ENCODE measurements around the gene MYCT1. TPM values are rescaled to one million over a fixed set of nuclear protein-coding genes. Genes with fewer than 3 reads are reported as not detected.

Gene MYCT1
- total RNA-seq, 1 donor from 2014 or later, result 8.3 TPM

DNA sequence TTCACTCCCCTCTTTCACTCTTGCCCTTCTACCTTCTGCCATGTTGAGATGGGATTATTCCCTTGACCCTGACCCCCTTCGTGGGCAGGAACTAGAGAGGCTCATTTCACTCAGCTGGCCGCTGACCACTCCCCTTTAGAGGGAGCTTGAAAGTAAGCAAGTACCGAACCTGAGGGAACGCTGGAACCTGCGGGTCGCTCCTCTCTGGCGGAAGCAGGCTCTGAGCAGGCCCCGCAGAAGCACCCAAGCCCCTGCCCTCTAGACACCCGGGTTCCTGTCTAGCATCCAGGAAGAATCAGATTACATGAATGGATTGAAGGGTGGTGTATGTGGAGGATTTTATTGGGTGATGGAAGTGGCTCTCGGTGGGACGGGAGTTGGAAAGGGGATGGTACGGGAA is 11.9 kb upstream of the MYCT1 start:
- TF ChIP-seq POLR2A (IDR thresholded peaks at IDR 0.05) (no peak), POLR2AphosphoS5 (IDR thresholded peaks at IDR 0.05; ENCODE audit: insufficient read depth in 1 of 2, low read depth in 1 of 2) (no peak)
- TF ChIP-seq, protein P1, sequence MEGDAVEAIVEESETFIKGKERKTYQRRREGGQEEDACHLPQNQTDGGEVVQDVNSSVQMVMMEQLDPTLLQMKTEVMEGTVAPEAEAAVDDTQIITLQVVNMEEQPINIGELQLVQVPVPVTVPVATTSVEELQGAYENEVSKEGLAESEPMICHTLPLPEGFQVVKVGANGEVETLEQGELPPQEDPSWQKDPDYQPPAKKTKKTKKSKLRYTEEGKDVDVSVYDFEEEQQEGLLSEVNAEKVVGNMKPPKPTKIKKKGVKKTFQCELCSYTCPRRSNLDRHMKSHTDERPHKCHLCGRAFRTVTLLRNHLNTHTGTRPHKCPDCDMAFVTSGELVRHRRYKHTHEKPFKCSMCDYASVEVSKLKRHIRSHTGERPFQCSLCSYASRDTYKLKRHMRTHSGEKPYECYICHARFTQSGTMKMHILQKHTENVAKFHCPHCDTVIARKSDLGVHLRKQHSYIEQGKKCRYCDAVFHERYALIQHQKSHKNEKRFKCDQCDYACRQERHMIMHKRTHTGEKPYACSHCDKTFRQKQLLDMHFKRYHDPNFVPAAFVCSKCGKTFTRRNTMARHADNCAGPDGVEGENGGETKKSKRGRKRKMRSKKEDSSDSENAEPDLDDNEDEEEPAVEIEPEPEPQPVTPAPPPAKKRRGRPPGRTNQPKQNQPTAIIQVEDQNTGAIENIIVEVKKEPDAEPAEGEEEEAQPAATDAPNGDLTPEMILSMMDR (IDR thresholded peaks at IDR 0.05), result no peak
- no peaks in the 10 kb centered on the region for H3K9me3 ChIP-seq
- no peak overlapping the region for H3K4me3 ChIP-seq
- H3K27me3 ChIP-seq, result no peaks in the 10 kb centered on the region
- no peaks in the 10 kb centered on the region for H3K36me3 ChIP-seq
- intact Hi-C loops (cut with DNase I), result no loop called here
- DNase-seq (ENCODE audit: extremely low spot score in 2 of 2), result no peak
- H3K4me1 ChIP-seq, result no peaks in the 10 kb centered on the region
- no peak overlapping the region for H3K27ac ChIP-seq

DNA sequence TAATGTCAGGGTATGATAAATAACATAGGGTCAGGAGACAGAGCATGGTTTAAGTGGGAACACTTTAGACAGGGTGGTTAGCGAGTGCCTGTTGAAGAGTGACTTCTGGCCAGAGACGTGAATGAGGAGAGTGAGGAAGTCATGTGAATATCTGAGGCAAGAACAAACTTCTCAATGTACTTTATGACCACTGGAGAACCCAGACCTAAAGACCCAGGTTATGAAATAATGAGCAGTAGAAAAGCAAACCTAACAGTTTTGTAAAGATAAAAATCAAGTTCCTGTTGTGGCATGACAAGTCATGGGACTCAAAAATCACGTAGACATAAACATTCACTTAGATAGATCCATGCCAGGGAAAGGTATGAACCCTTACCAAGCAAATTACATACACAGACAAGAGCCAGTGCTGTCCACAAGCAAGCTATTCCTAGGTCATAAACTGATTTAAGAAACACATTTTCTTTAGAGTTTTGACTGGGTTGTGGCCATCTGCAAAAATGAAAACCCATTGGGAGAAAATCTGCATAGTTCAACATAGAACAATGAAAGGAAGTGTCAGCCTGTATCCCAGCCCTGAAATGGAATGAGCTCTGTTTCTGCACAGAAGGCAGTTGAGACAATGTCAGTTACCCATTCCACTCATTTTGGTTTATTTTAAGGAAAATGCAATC is 2.2 kb upstream of the MYCT1 start:
- intact Hi-C loops (cut with DNase I), result no loop called here
- H3K27me3 ChIP-seq, result no peaks in the 10 kb centered on the region

DNA sequence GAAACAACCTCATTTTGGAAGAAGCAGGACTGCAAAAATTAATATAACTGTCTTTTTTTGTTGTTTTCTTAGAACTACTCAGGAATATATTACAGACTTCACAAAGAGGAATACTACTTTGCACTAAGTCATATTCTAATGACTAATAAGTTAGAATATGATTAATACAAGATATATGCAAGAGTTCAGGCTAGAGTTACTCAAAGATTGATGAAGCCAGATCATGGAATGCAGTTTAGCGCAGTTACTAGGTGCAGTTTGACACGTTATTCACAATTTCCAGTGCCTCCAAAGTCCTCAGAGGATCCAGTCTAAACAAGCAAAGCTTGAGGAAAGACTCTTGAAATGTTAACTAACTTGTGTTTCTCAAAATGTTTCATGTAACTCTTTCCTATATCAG is 1.2 kb upstream of the MYCT1 start:
- Histone ChIP-seq H3K27me3 (no peaks in the 10 kb centered on the region), H3K27ac (no peak overlapping the region), H3K4me3 (no peak overlapping the region), H3K9me3 (no peaks in the 10 kb centered on the region), H3K36me3 (no peaks in the 10 kb centered on the region), H3K4me1 (no peaks in the 10 kb centered on the region)
- no peak for TF ChIP-seq POLR2A (IDR thresholded peaks at IDR 0.05)
- TF ChIP-seq POLR2AphosphoS5 (IDR thresholded peaks at IDR 0.05; ENCODE audit: insufficient read depth in 1 of 2, low read depth in 1 of 2), result no peak
- TF ChIP-seq, protein P1 (IDR thresholded peaks at IDR 0.05), result no peak
- DNase-seq (ENCODE audit: extremely low spot score in 2 of 2), result no peak
- intact Hi-C loops (cut with DNase I), result no loop called here

More for the DNA sequence above, 2.2 kb upstream of the MYCT1 start:
- H3K4me3 ChIP-seq, result no peak overlapping the region
- no peaks in the 10 kb centered on the region for H3K36me3 ChIP-seq
- no peak for DNase-seq (ENCODE audit: extremely low spot score in 2 of 2)
- no peaks in the 10 kb centered on the region for H3K4me1 ChIP-seq
- H3K9me3 ChIP-seq, result no peaks in the 10 kb centered on the region
- H3K27ac ChIP-seq, result no peak overlapping the region
- TF ChIP-seq, protein P1 (IDR thresholded peaks at IDR 0.05), result no peak
- no peak for TF ChIP-seq POLR2AphosphoS5 (IDR thresholded peaks at IDR 0.05; ENCODE audit: insufficient read depth in 1 of 2, low read depth in 1 of 2)
- TF ChIP-seq POLR2A (IDR thresholded peaks at IDR 0.05), result no peak

- Histone ChIP-seq H3K9me3 (no peaks in the 10 kb centered on the region), H3K27ac (peak overlapping the region; percentile 5), H3K36me3 (no peaks in the 10 kb centered on the region), H3K4me1 (no peaks in the 10 kb centered on the region), H3K27me3 (no peaks in the 10 kb centered on the region), H3K4me3 (peak overlapping the region in 1 of 2 donors; percentile 7)
- no peak for TF ChIP-seq POLR2A (IDR thresholded peaks at IDR 0.05)
- no peak for TF ChIP-seq POLR2AphosphoS5 (IDR thresholded peaks at IDR 0.05; ENCODE audit: insufficient read depth in 1 of 2, low read depth in 1 of 2)
- TF ChIP-seq, protein P1 (IDR thresholded peaks at IDR 0.05), result no peak
- intact Hi-C loops (cut with DNase I), result no loop called here
- no peak for DNase-seq (ENCODE audit: extremely low spot score in 2 of 2)
Measured at GRCh38 chr6:152698692-152699091, 995 bp downstream of the MYCT1 start.

- Histone ChIP-seq H3K27me3 (no peaks in the 10 kb centered on the region), H3K4me3 (peak overlapping the region in 1 of 2 donors; percentile 15), H3K9me3 (no peaks in the 10 kb centered on the region), H3K4me1 (no peaks in the 10 kb centered on the region), H3K36me3 (no peaks in the 10 kb centered on the region), H3K27ac (no peak overlapping the region)
- no peak for DNase-seq (ENCODE audit: extremely low spot score in 2 of 2)
- no peak for TF ChIP-seq POLR2AphosphoS5 (IDR thresholded peaks at IDR 0.05; ENCODE audit: insufficient read depth in 1 of 2, low read depth in 1 of 2)
- TF ChIP-seq, protein P1 (IDR thresholded peaks at IDR 0.05), result no peak
- TF ChIP-seq POLR2A (IDR thresholded peaks at IDR 0.05), result no peak
- intact Hi-C loops (cut with DNase I), result no loop called here
Measured at GRCh38 chr6:152700427-152700826, 2.7 kb downstream of the MYCT1 start.
